ENCODE measurements around the gene HERC5.

The HERC5 gene

GRCh38 chr4:88456670-88457306 is at the start of gene HERC5:
TSS of gene HERC5 (plus strand) at chr4:88457119. CDS start at chr4:88457270, 151 bp downstream.
- ChIA-PET POLR2A (interaction anchor here (0.8 to 1.8 kb wide), 4 partner anchors 67 to 238 kb away, joined by 3 to 6 read pairs (median 4); partner anchors contain the start of genes HERC6 and PYURF), CTCF (interaction anchor here (0.8 to 1.4 kb wide), 4 partner anchors 49 to 302 kb away, joined by 3 to 5 read pairs (median 4); partner anchors contain the start of gene HERC6)
- DNase-seq (ENCODE audit: extremely low spot score) = peak; percentile 91
- TF ChIP-seq PKNOX1 (IDR thresholded peaks at IDR 0.05) (peak; percentile 89), FOXK2 (IDR thresholded peaks at IDR 0.05) (0 out of 2 replicates have a peak, but pooled peaks have one; percentile 25), CTBP1 (IDR thresholded peaks at IDR 0.05; ENCODE audit: borderline replicate concordance) (peak; percentile 23; the same call in 1 of the 2 replicates), L3MBTL2 (conservative IDR thresholded peaks at IDR 0.05) (peak; percentile 94), SP1 (IDR thresholded peaks at IDR 0.05) (peak; percentile 15; the same call in 1 of the 2 replicates), FOXM1 (IDR thresholded peaks at IDR 0.05; ENCODE audit: borderline replicate concordance) (no peak), ELF4 (IDR thresholded peaks at IDR 0.05) (no peak; the same call in 1 of the 2 replicates)

GRCh38 chr4:88409206-88409605 is 47.7 kb upstream of the HERC5 start:
- ChIA-PET POLR2A (no interaction called here), CTCF (no interaction called here)
- TF ChIP-seq ELF4 (IDR thresholded peaks at IDR 0.05) (no peak), TARDBP (IDR thresholded peaks at IDR 0.05) (no peak), SUZ12 (IDR thresholded peaks at IDR 0.05) (no peak), BHLHE40 (IDR thresholded peaks at IDR 0.05; ENCODE audit: borderline replicate concordance) (no peak), PKNOX1 (IDR thresholded peaks at IDR 0.05) (no peak), CTBP1 (IDR thresholded peaks at IDR 0.05; ENCODE audit: borderline replicate concordance) (no peak), HDGF (IDR thresholded peaks at IDR 0.05; ENCODE audit: borderline replicate concordance) (no peak), FOXK2 (IDR thresholded peaks at IDR 0.05) (no peak), NFRKB (IDR thresholded peaks at IDR 0.05) (no peak), LEF1 (IDR thresholded peaks at IDR 0.05; ENCODE audit: borderline replicate concordance) (no peak), FOXA1 (IDR thresholded peaks at IDR 0.05) (no peak), ARNT (IDR thresholded peaks at IDR 0.05) (no peak), SP1 (IDR thresholded peaks at IDR 0.05) (no peak), FOXM1 (IDR thresholded peaks at IDR 0.05; ENCODE audit: borderline replicate concordance) (no peak), ZNF384 (IDR thresholded peaks at IDR 0.05) (no peak), L3MBTL2 (conservative IDR thresholded peaks at IDR 0.05) (no peak)
- DNase-seq (ENCODE audit: extremely low spot score) = no peak

- ChIA-PET CTCF (interaction anchor here (0.8 kb wide), 1 partner anchor 105 kb away, joined by 3 read pairs; no protein-coding TSS in a partner anchor), POLR2A (no interaction called here)
Observed at GRCh38 chr4:88409789-88410188, 47.1 kb upstream of the HERC5 start.

GRCh38 chr4:88411491-88412096 is 45.3 kb upstream of the HERC5 start:
- TF ChIP-seq NFRKB (IDR thresholded peaks at IDR 0.05) (no peak), CTBP1 (IDR thresholded peaks at IDR 0.05; ENCODE audit: borderline replicate concordance) (no peak), FOXM1 (IDR thresholded peaks at IDR 0.05; ENCODE audit: borderline replicate concordance) (no peak), HDGF (IDR thresholded peaks at IDR 0.05; ENCODE audit: borderline replicate concordance) (no peak), TARDBP (IDR thresholded peaks at IDR 0.05) (no peak), SUZ12 (IDR thresholded peaks at IDR 0.05) (no peak), ZNF384 (IDR thresholded peaks at IDR 0.05) (no peak), PKNOX1 (IDR thresholded peaks at IDR 0.05) (no peak), ARNT (IDR thresholded peaks at IDR 0.05) (no peak), L3MBTL2 (conservative IDR thresholded peaks at IDR 0.05) (no peak), BHLHE40 (IDR thresholded peaks at IDR 0.05; ENCODE audit: borderline replicate concordance) (no peak), FOXA1 (IDR thresholded peaks at IDR 0.05) (no peak), SP1 (IDR thresholded peaks at IDR 0.05) (no peak), LEF1 (IDR thresholded peaks at IDR 0.05; ENCODE audit: borderline replicate concordance) (no peak), FOXK2 (IDR thresholded peaks at IDR 0.05) (no peak), ELF4 (IDR thresholded peaks at IDR 0.05) (no peak)
- no peak for DNase-seq (ENCODE audit: extremely low spot score)
- ChIA-PET CTCF (no interaction called here), POLR2A (no interaction called here)

More at GRCh38 chr4:88409789-88410188, 47.1 kb upstream of the HERC5 start:
- TF ChIP-seq SUZ12 (IDR thresholded peaks at IDR 0.05) (no peak), FOXA1 (IDR thresholded peaks at IDR 0.05) (no peak), NFRKB (IDR thresholded peaks at IDR 0.05) (no peak), FOXK2 (IDR thresholded peaks at IDR 0.05) (no peak), ELF4 (IDR thresholded peaks at IDR 0.05) (no peak), LEF1 (IDR thresholded peaks at IDR 0.05; ENCODE audit: borderline replicate concordance) (no peak), ARNT (IDR thresholded peaks at IDR 0.05) (no peak), TARDBP (IDR thresholded peaks at IDR 0.05) (no peak), PKNOX1 (IDR thresholded peaks at IDR 0.05) (no peak), FOXM1 (IDR thresholded peaks at IDR 0.05; ENCODE audit: borderline replicate concordance) (no peak), ZNF384 (IDR thresholded peaks at IDR 0.05) (no peak)
- no peak for DNase-seq (ENCODE audit: extremely low spot score)

GRCh38 chr4:88413801-88414200 is 43.1 kb upstream of the HERC5 start:
- CTCF ChIA-PET = no interaction called here
- no peak for DNase-seq (ENCODE audit: extremely low spot score)
- POLR2A ChIA-PET = no interaction called here
- TF ChIP-seq SP1 (IDR thresholded peaks at IDR 0.05) = no peak
- TF ChIP-seq ZNF384 (IDR thresholded peaks at IDR 0.05) = no peak
- no peak for TF ChIP-seq L3MBTL2 (conservative IDR thresholded peaks at IDR 0.05)
- TF ChIP-seq ARNT (IDR thresholded peaks at IDR 0.05) = no peak
- TF ChIP-seq FOXM1 (IDR thresholded peaks at IDR 0.05; ENCODE audit: borderline replicate concordance) = no peak
- TF ChIP-seq LEF1 (IDR thresholded peaks at IDR 0.05; ENCODE audit: borderline replicate concordance) = no peak
- TF ChIP-seq FOXK2 (IDR thresholded peaks at IDR 0.05) = no peak
- no peak for TF ChIP-seq NFRKB (IDR thresholded peaks at IDR 0.05)
- no peak for TF ChIP-seq ELF4 (IDR thresholded peaks at IDR 0.05)
- TF ChIP-seq SUZ12 (IDR thresholded peaks at IDR 0.05) = no peak
- no peak for TF ChIP-seq PKNOX1 (IDR thresholded peaks at IDR 0.05)
- TF ChIP-seq CTBP1 (IDR thresholded peaks at IDR 0.05; ENCODE audit: borderline replicate concordance) = no peak

Data from HEK293T (cell line).